WTC11 (cell line): ENCODE measurements around the gene SH3BP2. TPM values are rescaled to one million over a fixed set of nuclear protein-coding genes. Genes with fewer than 3 reads are reported as not detected.

Source experiments
- ATAC-seq: fragments of 200-7000 bp; cut with Tn5 transposase; 2 replicates; pipeline ENCODE4 v1.10.0; 2021; ENCODE audit warnings: mild to moderate bottlenecking, moderate library complexity
- CTCF ChIA-PET: fragments of 300-600 bp; sonication (Branson Sonifier 250); formaldehyde crosslinking; loops from one replicate; lab custom pipeline; 2021; ENCODE audit warnings: antibody characterized with exemption; lab: Charles Lee
- POLR2A ChIA-PET: fragments of 350-600 bp; sonication (Branson Sonifier 250); formaldehyde crosslinking; loops from one replicate; lab custom pipeline; 2021; ENCODE audit warnings: antibody characterized with exemption; lab: Charles Lee
- DNase-seq: peaks from one replicate; pipeline ENCODE4 v3.0.0; 2021; ENCODE audit warnings: low spot score
- H3K27ac Mint-ChIP-seq: 2 replicates; pipeline ENCODE4 v1.8.0; 2021; ENCODE audit warnings: mixed read lengths
- H3K27me3 Mint-ChIP-seq: 2 replicates; pipeline ENCODE4 v1.8.0; 2021; ENCODE audit warnings: low read depth, mild to moderate bottlenecking, moderate library complexity, mixed read lengths
- H3K36me3 Mint-ChIP-seq: 2 replicates; pipeline ENCODE4 v1.8.0; 2021; ENCODE audit warnings: mixed read lengths
- H3K4me1 Mint-ChIP-seq: 2 replicates; pipeline ENCODE4 v1.8.0; 2022; ENCODE audit warnings: mixed read lengths
- H3K4me3 Mint-ChIP-seq: 2 replicates; pipeline ENCODE4 v1.8.0; 2021; ENCODE audit warnings: mild to moderate bottlenecking, moderate library complexity, mixed read lengths
- H3K9me3 Mint-ChIP-seq: 2 replicates; pipeline ENCODE4 v1.8.0; 2021; ENCODE audit warnings: mixed read lengths
- AFF4 ChIP-seq: sonication (generic); formaldehyde crosslinking; IDR thresholded peaks from 2 replicates; pipeline ENCODE4 v1.8.1; 2023; ENCODE audit warnings: mild to moderate bottlenecking, missing genetic modification reagents, borderline replicate concordance
- ATF2 ChIP-seq: sonication (generic); formaldehyde crosslinking; IDR thresholded peaks from 2 replicates; pipeline ENCODE4 v1.8.1; 2022; ENCODE audit warnings: low read depth, missing genetic modification reagents, borderline replicate concordance
- CDX4 ChIP-seq: fragments of 250-450 bp; sonication (Bioruptor Pico); IDR thresholded peaks from 2 replicates; pipeline ENCODE4 v1.9.0; 2021; ENCODE audit warnings: moderate library complexity, mild to moderate bottlenecking, inconsistent platforms, borderline replicate concordance
- E2F5 ChIP-seq: sonication (generic); formaldehyde crosslinking; IDR thresholded peaks from 2 replicates; pipeline ENCODE4 v1.8.1; 2022; ENCODE audit warnings: mild to moderate bottlenecking, moderate library complexity, missing genetic modification reagents
- FOXP1 ChIP-seq: sonication (generic); formaldehyde crosslinking; IDR thresholded peaks from 2 replicates; pipeline ENCODE4 v1.8.0; 2022; ENCODE audit warnings: missing genetic modification reagents, mild to moderate bottlenecking, moderate library complexity, borderline replicate concordance
- HMGXB4 ChIP-seq: sonication (generic); formaldehyde crosslinking; IDR thresholded peaks from 2 replicates; pipeline ENCODE4 v1.8.1; 2023; ENCODE audit warnings: mild to moderate bottlenecking, moderate library complexity, missing genetic modification reagents
- MAX ChIP-seq: sonication (generic); formaldehyde crosslinking; IDR thresholded peaks from 2 replicates; pipeline ENCODE4 v1.8.0; 2022; ENCODE audit warnings: mild to moderate bottlenecking, missing genetic modification reagents
- MXD4 ChIP-seq: fragments of 250-450 bp; sonication (Bioruptor Pico); IDR thresholded peaks from 2 replicates; pipeline ENCODE4 v1.8.0; 2021; ENCODE audit warnings: mild to moderate bottlenecking, moderate library complexity, borderline replicate concordance
- NFE2L1 ChIP-seq: sonication (generic); formaldehyde crosslinking; IDR thresholded peaks from 2 replicates; pipeline ENCODE4 v1.8.1; 2023; ENCODE audit warnings: missing genetic modification reagents
- PRRX2 ChIP-seq: fragments of 250-450 bp; sonication (Bioruptor Pico); IDR thresholded peaks from 2 replicates; pipeline ENCODE4 v1.8.0; 2021; ENCODE audit warnings: mild to moderate bottlenecking
- SOX15 ChIP-seq: fragments of 250-450 bp; sonication (Bioruptor Pico); IDR thresholded peaks from 2 replicates; pipeline ENCODE4 v1.9.0; 2021; ENCODE audit warnings: mild to moderate bottlenecking
- TEAD4 ChIP-seq: sonication (generic); formaldehyde crosslinking; IDR thresholded peaks from 2 replicates; pipeline ENCODE4 v1.8.0; 2022; ENCODE audit warnings: mild to moderate bottlenecking, missing genetic modification reagents
- ZBTB21 ChIP-seq: sonication (generic); formaldehyde crosslinking; IDR thresholded peaks from 2 replicates; pipeline ENCODE4 v1.8.1; 2023; ENCODE audit warnings: mild to moderate bottlenecking, missing genetic modification reagents, borderline replicate concordance
- ZNF138 ChIP-seq: sonication (generic); formaldehyde crosslinking; conservative IDR thresholded peaks from 2 replicates; pipeline ENCODE4 v1.8.1; 2022; ENCODE audit warnings: mild to moderate bottlenecking, moderate library complexity, missing genetic modification reagents
- ZNF219 ChIP-seq: sonication (generic); formaldehyde crosslinking; IDR thresholded peaks from 2 replicates; pipeline ENCODE4 v1.8.0; 2023; ENCODE audit warnings: missing genetic modification reagents, mild to moderate bottlenecking, borderline replicate concordance
- ZNF396 ChIP-seq: fragments of 250-450 bp; sonication (Bioruptor Pico); IDR thresholded peaks from 2 replicates; pipeline ENCODE4 v1.8.0; 2021; ENCODE audit warnings: mild to moderate bottlenecking, moderate library complexity, borderline replicate concordance
- ZSCAN18 ChIP-seq: fragments of 250-450 bp; sonication (Bioruptor Pico); IDR thresholded peaks from 2 replicates; pipeline ENCODE4 v2.1.2; 2022; ENCODE audit warnings: mild to moderate bottlenecking, moderate library complexity
- total RNA-seq: library from RNA; stranded (reverse); gene quantifications from 3 replicates; pipeline ENCODE4 v1.2.3, GENCODE V29; 2021

SH3BP2 gene
- total RNA-seq, 1 experiment from 2014 or later = 49.1 TPM

- no peak for TF ChIP-seq ATF2
- no peak for TF ChIP-seq TEAD4 (CRISPR knock-in tag)
- TF ChIP-seq, all 79 proteins: peak for 0
These were observed 65.7 kb downstream of the SH3BP2 start (continued) for GRCh38 chr4:2858451-2859217.

GRCh38 chr4:2859514-2859913, 66.6 kb downstream of the SH3BP2 start:
- Mint-ChIP-seq H3K27me3 (no peaks in the 10 kb centered on the region), H3K36me3 (0 out of 2 replicates have a peak, but pooled peaks cover 4% of the 10 kb centered on the region), H3K27ac (peak overlapping the region; percentile 23), H3K4me1 (peaks cover 50% of the 10 kb centered on the region), H3K4me3 (no peak overlapping the region), H3K9me3 (no peaks in the 10 kb centered on the region)
- DNase-seq (no peak), ATAC-seq (no peak)
- ChIA-PET CTCF (interaction anchor here (3.9 kb wide), 1 partner anchor 95 kb away, joined by 13 read pairs; no protein-coding TSS in a partner anchor), POLR2A (no interaction called here)
- TF ChIP-seq CDX4 (CRISPR knock-in tag) (no peak), MXD4 (no peak), E2F5 (no peak), ZSCAN18 (CRISPR knock-in tag) (no peak)

GRCh38 chr4:2860391-2861348, 67.8 kb downstream of the SH3BP2 start:
- DNase-seq = no peak
- ATAC-seq = peak; percentile 42
- Mint-ChIP-seq H3K36me3 (no peaks in the 10 kb centered on the region), H3K4me3 (peak overlapping the region; percentile 10), H3K27ac (peak overlapping the region; percentile 85), H3K9me3 (no peaks in the 10 kb centered on the region), H3K27me3 (no peaks in the 10 kb centered on the region), H3K4me1 (peaks cover 61% of the 10 kb centered on the region)
- CTCF ChIA-PET = interaction anchor here (1.2 to 3.9 kb wide), 3 partner anchors 10 to 97 kb away, joined by 5 to 13 read pairs (median 5); no protein-coding TSS in a partner anchor
- POLR2A ChIA-PET = interaction anchor here (1.1 kb wide), 1 partner anchor 75 kb away, joined by 3 read pairs; no protein-coding TSS in a partner anchor
- TF ChIP-seq ZNF396 = no peak
- TF ChIP-seq HMGXB4 (CRISPR knock-in tag) = no peak
- no peak for TF ChIP-seq CDX4 (CRISPR knock-in tag)
- TF ChIP-seq NFE2L1 (CRISPR knock-in tag) = no peak
- TF ChIP-seq MAX (CRISPR knock-in tag) = no peak
- no peak for TF ChIP-seq PRRX2 (CRISPR knock-in tag)
- no peak for TF ChIP-seq AFF4
- no peak for TF ChIP-seq ZNF219
- no peak for TF ChIP-seq ZBTB21 (CRISPR knock-in tag)
- TF ChIP-seq ZNF138 (CRISPR knock-in tag) = no peak
- TF ChIP-seq SOX15 (CRISPR knock-in tag) = no peak
- no peak for TF ChIP-seq FOXP1 (CRISPR knock-in tag)
